Fibroblast of lung (primary cell): ENCODE measurements around the gene MSH3. TPM values are rescaled to one million over a fixed set of nuclear protein-coding genes. Genes with fewer than 3 reads are reported as not detected.

Source experiments
- DNase-seq, 2 donors: peaks; one replicate each; pipeline versions ENCODE4 v3.0.0 to v3.0.0-alpha.2; 2010; ENCODE audit warnings: low read depth in 2 of 2
- H2AFZ ChIP-seq: 2 replicates; pipeline ENCODE4 v1.5.1; 2012; ENCODE audit warnings: low read length, control low read depth, inconsistent platforms
- H3K27ac ChIP-seq: 2 replicates; pipeline ENCODE4 v1.5.1; 2011; ENCODE audit warnings: low read length, control low read depth; ENCODE audit not compliant: insufficient read depth
- H3K27me3 ChIP-seq: 2 replicates; pipeline ENCODE4 v1.5.1; 2011; ENCODE audit warnings: mild to moderate bottlenecking, low read length; ENCODE audit not compliant: control insufficient read depth, insufficient read depth
- H3K36me3 ChIP-seq: 2 replicates; pipeline ENCODE4 v1.5.1; 2011; ENCODE audit warnings: low read length; ENCODE audit not compliant: control insufficient read depth, insufficient read depth
- H3K4me1 ChIP-seq: 2 replicates; pipeline ENCODE4 v1.5.1; 2011; ENCODE audit warnings: low read length; ENCODE audit not compliant: control insufficient read depth, insufficient read depth; ENCODE audit errors: extremely low read depth
- H3K4me2 ChIP-seq: 2 replicates; pipeline ENCODE4 v1.5.1; 2011; ENCODE audit warnings: low read length, control low read depth; ENCODE audit not compliant: insufficient read depth; ENCODE audit errors: extremely low read depth
- H3K4me3 ChIP-seq, 4 experiments: fragments of 200-600 bp in 1 of 4; sonication (generic) in 1 of 4; replicated peaks in 1 of 4; 2 replicates each; pipeline ENCODE4 v1.5.1; 2011 to 2016; ENCODE audit warnings: low read length in 4 of 4, low read depth in 3 of 4, mild to moderate bottlenecking in 3 of 4, control low read depth in 2 of 4, inconsistent platforms in 1 of 4, mixed read lengths in 1 of 4; ENCODE audit not compliant: insufficient read depth in 1 of 4; ENCODE audit errors: control extremely low read depth in 1 of 4
- H3K79me2 ChIP-seq: 2 replicates; pipeline ENCODE4 v1.5.1; 2012; ENCODE audit warnings: mild to moderate bottlenecking, low read length, inconsistent platforms; ENCODE audit not compliant: control insufficient read depth, insufficient read depth
- H3K9ac ChIP-seq: 2 replicates; pipeline ENCODE4 v1.5.1; 2011; ENCODE audit warnings: mild to moderate bottlenecking, low read length, control low read depth; ENCODE audit not compliant: insufficient read depth
- H3K9me3 ChIP-seq: 2 replicates; pipeline ENCODE4 v1.5.1; 2012; ENCODE audit warnings: low read depth, low read length; ENCODE audit not compliant: control insufficient read depth, insufficient read depth
- H4K20me1 ChIP-seq: 2 replicates; pipeline ENCODE4 v1.5.1; 2011; ENCODE audit warnings: low read length; ENCODE audit not compliant: control insufficient read depth, insufficient read depth; ENCODE audit errors: extremely low read depth
- EZH2 ChIP-seq: IDR thresholded peaks from 2 replicates; pipeline ENCODE4 v1.5.1; 2012; ENCODE audit warnings: low read length, control low read depth, mild to moderate bottlenecking; ENCODE audit errors: missing control alignments
- polyA plus RNA-seq, 2 donors: library from polyadenylated mRNA; depleted of rRNA in 1 of 2; stranded (reverse) in 1 of 2; unstranded in 1 of 2; fragments of >200 nt; gene quantifications; 2 replicates each; pipeline ENCODE4 v1.2.1, GENCODE V29; 2011 to 2012; ENCODE audit warnings: missing spikeins in 1 of 2
- total RNA-seq: library from RNA; depleted of rRNA; stranded (reverse); fragments of >200 nt; gene quantifications from 2 replicates; pipeline ENCODE4 v1.2.1, GENCODE V29; 2014
- TF ChIP-seq, protein P1 (sequence below), 2 donors: IDR thresholded peaks in 1 of 2; conservative IDR thresholded peaks in 1 of 2; 1 replicate in 1 of 2; 2 replicates in 1 of 2; pipeline ENCODE4 v1.5.1; 2011 to 2012; ENCODE audit warnings: low read length in 2 of 2, control low read depth in 1 of 2, inconsistent platforms in 1 of 2, low read depth in 1 of 2, mild to moderate bottlenecking in 1 of 2

The MSH3 gene
- total and polyA plus RNA-seq, 2 donors (not counting 1 experiment from before 2014, with no cell fraction given): 9.1 to 14.4 TPM

DNA sequence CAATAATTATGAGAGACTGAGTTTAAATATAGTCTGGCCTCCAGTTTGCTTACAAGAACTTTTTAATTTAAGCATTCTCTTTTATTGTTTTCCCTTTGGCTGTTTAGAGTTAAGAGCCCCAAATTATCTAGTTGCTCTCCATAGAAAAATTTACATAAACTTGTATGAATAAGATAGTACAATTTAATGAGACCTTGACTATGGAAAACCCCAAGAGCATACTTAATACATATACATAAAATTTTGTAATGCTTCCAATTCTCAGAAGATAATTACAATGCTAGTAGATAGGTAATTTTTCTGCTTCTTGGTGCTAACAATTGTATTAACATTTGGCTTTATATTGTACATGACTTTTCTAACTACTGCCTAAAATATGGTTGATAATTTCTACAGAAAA, 20.3 kb upstream of the MSH3 start:
- H3K27me3 ChIP-seq: no peaks in the 10 kb centered on the region
- no peak for DNase-seq
- no peak overlapping the region for H2AFZ ChIP-seq
- no peaks in the 10 kb centered on the region for H4K20me1 ChIP-seq
- no peak overlapping the region for H3K9ac ChIP-seq
- no peak overlapping the region for H3K27ac ChIP-seq
- H3K4me2 ChIP-seq: no peak overlapping the region
- H3K4me1 ChIP-seq: no peaks in the 10 kb centered on the region
- no peak overlapping the region for H3K4me3 ChIP-seq
- TF ChIP-seq, protein P1, sequence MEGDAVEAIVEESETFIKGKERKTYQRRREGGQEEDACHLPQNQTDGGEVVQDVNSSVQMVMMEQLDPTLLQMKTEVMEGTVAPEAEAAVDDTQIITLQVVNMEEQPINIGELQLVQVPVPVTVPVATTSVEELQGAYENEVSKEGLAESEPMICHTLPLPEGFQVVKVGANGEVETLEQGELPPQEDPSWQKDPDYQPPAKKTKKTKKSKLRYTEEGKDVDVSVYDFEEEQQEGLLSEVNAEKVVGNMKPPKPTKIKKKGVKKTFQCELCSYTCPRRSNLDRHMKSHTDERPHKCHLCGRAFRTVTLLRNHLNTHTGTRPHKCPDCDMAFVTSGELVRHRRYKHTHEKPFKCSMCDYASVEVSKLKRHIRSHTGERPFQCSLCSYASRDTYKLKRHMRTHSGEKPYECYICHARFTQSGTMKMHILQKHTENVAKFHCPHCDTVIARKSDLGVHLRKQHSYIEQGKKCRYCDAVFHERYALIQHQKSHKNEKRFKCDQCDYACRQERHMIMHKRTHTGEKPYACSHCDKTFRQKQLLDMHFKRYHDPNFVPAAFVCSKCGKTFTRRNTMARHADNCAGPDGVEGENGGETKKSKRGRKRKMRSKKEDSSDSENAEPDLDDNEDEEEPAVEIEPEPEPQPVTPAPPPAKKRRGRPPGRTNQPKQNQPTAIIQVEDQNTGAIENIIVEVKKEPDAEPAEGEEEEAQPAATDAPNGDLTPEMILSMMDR (conservative IDR thresholded peaks at IDR 0.05 in 1 of 2, IDR thresholded peaks at IDR 0.05 in 1 of 2; ENCODE audit: low read depth in 1 of 2, low read length in 2 of 2): no peak
- TF ChIP-seq EZH2: no peak
- H3K9me3 ChIP-seq: no peaks in the 10 kb centered on the region
- no peaks in the 10 kb centered on the region for H3K79me2 ChIP-seq
- peaks cover 2% of the 10 kb centered on the region for H3K36me3 ChIP-seq

DNA sequence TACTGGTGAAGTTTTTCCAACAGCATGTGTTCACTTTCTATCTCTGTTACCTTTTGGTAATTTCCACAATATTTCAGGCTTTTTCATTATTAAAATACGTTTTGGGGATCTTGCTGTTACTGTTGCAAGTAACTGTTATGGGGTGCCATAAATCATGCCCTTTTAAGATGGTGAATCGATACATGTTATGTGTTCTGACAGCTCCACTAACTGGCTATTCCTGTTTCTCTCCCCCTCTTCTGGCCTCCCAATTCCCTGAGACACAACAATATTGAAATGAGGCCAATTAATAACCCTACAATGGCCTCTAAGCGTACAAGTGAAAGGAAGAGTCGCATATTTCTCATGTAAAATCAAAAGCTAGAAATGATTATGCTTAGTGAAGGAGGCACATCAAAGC, 13.1 kb upstream of the MSH3 start:
- Histone ChIP-seq H3K27ac (no peak overlapping the region), H3K36me3 (peaks cover 1% of the 10 kb centered on the region), H3K9me3 (no peaks in the 10 kb centered on the region), H3K27me3 (no peaks in the 10 kb centered on the region), H2AFZ (no peak overlapping the region), H3K4me1 (no peaks in the 10 kb centered on the region), H3K79me2 (no peaks in the 10 kb centered on the region), H3K4me3 (no peak overlapping the region), H3K4me2 (no peak overlapping the region), H4K20me1 (no peaks in the 10 kb centered on the region), H3K9ac (no peak overlapping the region)
- TF ChIP-seq, protein P1 (conservative IDR thresholded peaks at IDR 0.05 in 1 of 2, IDR thresholded peaks at IDR 0.05 in 1 of 2; ENCODE audit: low read depth in 1 of 2, low read length in 2 of 2): no peak
- no peak for TF ChIP-seq EZH2
- no peak for DNase-seq

DNA sequence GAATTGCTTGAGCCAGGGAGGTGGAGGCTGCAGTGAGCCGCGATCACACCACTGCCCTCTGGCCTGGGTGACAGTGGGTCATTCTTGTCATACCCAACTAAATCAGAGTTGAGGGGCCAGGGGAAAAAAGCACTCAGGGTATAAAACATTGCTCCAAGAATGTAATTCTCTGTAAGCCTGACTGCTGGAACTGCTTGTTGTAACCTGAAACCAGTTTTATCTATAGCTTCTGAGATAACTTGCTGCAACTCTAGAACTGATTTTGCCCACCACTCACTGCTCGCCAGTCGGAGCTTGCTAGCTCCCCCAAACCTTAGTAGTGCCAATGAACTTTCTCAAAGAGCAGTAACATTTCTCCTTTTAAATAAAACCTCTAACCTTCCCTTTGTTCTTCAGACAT, 9.6 kb upstream of the MSH3 start:
- Histone ChIP-seq H3K4me3 (no peak overlapping the region), H3K9ac (no peak overlapping the region), H3K9me3 (no peaks in the 10 kb centered on the region), H4K20me1 (no peaks in the 10 kb centered on the region), H3K79me2 (no peaks in the 10 kb centered on the region), H2AFZ (no peak overlapping the region), H3K27ac (no peak overlapping the region), H3K27me3 (no peaks in the 10 kb centered on the region), H3K4me1 (no peaks in the 10 kb centered on the region), H3K36me3 (peaks cover 3% of the 10 kb centered on the region), H3K4me2 (no peak overlapping the region)
- peak; percentile 5 to 20 for DNase-seq
- no peak for TF ChIP-seq EZH2
- TF ChIP-seq, protein P1 (conservative IDR thresholded peaks at IDR 0.05 in 1 of 2, IDR thresholded peaks at IDR 0.05 in 1 of 2; ENCODE audit: low read depth in 1 of 2, low read length in 2 of 2): no peak
